ENCODE data around the gene NADK.

The NADK gene, protein sequence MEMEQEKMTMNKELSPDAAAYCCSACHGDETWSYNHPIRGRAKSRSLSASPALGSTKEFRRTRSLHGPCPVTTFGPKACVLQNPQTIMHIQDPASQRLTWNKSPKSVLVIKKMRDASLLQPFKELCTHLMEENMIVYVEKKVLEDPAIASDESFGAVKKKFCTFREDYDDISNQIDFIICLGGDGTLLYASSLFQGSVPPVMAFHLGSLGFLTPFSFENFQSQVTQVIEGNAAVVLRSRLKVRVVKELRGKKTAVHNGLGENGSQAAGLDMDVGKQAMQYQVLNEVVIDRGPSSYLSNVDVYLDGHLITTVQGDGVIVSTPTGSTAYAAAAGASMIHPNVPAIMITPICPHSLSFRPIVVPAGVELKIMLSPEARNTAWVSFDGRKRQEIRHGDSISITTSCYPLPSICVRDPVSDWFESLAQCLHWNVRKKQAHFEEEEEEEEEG

GRCh38 chr1:1777950-1778662 lies at the start of gene NADK:
Gene NADK, minus strand, starts transcription at chr1:1778470. Its CDS starts 13,064 bp downstream, at chr1:1765406.
- DNase-seq: peak; percentile 68 to 77

DNA sequence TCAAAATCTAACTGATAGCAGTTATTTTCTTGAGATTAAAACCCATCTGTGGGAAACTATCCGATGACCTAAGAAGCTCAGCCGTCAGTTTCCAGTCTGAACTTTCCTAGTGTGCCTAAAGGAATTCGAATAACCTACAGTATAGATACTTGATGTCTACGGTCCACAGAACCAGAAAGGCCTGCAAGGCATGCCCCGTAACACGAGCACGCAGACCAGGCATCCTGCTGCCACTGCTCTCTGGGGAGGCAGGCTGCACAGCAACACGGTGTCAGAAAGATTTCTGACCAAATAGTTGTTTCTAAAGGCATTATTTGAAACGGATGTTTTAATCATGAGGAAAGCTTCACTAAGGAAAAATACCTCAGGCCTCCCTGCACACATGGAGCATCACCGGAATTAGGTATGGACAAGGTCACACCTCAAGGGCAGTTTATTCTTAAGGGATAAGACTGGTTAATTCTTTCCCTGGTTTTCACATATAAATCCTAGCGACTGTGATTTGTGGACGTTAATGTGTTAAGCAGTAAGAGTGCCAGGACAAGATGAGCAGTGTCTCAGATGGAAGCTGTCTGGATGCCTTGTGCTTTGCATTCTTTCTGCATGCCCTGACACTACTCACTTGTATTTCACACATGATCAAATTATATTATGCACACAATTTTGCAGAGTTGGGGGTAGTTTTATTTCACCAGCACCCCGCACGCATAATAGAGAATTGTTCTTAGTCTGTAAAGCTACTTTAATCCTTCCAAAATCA lies 49.0 kb upstream of the NADK start:
- no peak for DNase-seq

GRCh38 chr1:1826356-1827088 lies 48.3 kb upstream of the NADK start:
- no peak for DNase-seq

- DNase-seq: no peak
These were observed 46.9 kb upstream of the NADK start for GRCh38 chr1:1825217-1825616.

DNA sequence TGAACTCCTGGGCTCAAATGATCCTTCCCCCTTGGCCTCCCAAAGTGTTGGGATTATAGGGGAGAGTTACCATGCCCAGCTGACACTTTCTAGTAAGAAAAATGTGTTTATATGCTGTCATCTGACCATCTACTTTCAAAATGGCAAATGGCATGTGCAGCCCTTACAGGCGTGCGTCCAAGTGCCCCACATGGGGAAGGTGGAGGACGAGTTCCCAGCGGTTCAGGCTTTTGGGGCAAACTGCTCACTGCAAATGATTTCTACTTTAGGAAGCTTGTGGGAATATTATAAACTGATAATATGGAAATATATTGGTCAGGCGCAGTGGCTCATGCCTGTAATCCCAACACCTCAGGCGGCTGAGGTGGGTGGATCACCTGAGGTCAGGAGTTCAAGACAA lies 41.5 kb upstream of the NADK start:
- DNase-seq: no peak

GRCh38 chr1:1817221-1817620 lies 39.0 kb upstream of the NADK start:
- DNase-seq: no peak

DNA sequence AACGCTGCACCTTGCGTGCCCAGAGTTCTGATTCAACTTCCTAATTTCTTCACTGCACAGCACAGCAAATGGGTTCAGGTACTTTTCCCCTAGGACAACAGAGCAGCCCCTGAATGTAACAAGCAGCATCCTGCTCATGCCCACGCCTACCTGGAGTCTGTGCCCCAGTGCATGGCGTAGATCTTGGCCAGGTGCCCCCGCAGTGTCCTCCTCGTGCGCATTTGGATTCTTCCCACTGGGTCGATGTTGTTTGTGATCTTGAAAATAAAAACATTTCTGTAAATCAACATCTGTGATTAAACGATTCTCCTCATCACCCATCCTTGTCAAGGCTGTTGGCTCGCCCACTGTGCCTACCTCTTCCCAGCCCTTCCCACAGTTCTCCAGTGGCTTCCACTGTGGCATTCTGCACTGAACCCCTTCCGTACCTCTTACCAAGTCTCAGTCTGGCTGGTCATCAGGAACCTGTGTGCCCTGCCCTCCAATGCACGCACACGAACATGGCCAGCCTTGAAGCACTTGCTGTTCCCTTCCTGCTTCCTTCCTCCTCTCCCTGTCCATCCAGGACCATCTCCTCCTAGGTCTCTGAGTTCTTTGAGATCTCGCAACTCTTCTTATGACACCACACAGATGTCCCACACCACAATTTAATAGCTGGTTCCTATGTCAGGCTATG lies 37.5 kb upstream of the NADK start:
- DNase-seq: no peak

DNA sequence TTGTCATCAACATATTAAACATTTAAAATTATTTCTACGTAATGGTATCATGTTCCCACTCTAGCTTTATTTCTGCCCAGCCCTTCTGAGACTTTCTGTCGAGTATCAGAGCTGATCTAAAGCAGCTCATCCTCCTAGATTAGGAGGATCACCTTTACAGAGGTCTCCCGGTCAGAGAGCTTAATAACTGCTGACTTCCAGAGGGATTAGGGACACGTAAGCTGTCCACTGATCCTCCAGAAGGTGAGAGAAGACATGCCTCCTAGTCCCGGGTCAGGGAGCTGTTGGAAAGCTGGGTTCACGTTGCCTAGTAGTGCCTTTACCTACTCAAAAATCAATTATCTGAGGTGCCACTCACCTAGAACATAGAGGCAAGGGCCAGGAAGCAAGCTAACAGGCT lies 31.2 kb upstream of the NADK start:
- DNase-seq: no peak

DNA sequence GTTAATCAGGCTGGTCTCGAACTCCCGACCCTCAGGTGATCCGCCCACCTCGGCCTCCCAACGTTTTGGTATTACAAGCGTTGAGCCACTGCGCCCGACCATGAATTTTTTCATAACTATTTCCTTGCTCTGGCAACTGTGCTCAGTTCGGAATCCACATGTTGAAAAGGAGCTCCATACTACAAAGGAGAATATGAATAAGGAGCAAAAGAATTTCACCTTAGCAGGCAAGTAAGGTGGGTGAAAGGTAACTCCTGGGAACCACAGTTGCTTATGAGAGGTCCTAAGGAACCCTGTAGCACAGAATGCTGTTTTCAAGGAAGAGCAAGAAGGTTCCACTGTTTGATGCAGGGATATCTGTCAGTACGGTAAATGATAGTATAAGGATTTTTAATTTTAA lies 29.9 kb upstream of the NADK start:
- no peak for DNase-seq

DNA sequence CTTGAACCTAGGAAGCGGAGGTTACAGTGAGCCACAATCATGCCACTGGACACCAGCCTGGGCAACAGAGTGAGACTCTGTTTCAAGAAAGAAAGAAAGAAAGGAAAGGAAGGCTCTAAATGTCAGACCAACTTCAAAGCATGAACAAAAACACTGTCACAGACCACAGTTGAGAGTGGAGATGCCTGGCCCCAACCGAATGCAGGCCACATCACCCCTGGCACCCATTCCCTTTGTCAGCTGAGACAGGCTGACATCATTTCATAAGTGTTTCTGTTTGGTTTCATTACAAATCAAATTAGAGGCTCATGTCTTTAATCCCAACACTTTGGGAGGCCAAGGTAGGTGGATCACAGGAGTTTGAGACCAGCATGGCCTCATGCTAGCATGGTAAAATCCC lies 28.6 kb upstream of the NADK start:
- no peak for DNase-seq

DNA sequence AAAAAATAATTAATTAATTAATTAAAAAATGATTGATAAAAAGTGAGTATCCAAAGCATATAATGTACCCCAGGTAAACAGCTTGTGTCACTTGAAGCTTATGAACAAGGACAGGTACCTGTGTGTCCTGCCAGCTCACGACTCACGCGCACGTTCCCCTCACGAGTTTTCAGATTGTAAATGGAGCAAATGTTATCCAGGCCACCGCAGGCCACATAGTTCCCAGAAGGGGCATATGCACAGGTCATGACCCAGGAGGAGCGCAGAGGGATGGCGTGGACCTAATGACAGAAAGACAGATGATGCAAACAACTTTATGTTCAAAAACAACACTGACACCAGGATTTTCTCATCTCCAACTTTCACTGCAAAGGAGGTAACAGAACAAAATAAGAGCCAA lies 26.0 kb upstream of the NADK start:
- no peak for DNase-seq

DNA sequence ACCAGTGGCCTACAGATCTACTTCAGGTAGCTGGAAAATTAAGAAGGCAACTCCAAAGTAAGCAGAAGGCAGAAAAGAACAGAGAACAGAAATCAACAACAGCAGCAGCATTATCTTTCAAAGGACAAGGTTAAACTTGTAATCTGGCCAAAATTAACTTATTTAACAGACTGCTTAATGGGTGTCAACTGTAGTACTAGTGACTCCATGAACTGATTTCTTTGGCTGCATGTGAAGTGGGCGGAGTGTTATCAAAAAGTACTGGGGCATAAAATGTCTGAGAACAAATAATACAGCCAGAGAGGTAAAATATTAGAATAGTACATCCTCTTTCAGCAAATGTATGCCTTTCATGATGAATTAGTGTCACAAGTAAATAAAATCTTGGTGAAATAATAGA lies 24.6 kb upstream of the NADK start:
- DNase-seq: no peak

DNA sequence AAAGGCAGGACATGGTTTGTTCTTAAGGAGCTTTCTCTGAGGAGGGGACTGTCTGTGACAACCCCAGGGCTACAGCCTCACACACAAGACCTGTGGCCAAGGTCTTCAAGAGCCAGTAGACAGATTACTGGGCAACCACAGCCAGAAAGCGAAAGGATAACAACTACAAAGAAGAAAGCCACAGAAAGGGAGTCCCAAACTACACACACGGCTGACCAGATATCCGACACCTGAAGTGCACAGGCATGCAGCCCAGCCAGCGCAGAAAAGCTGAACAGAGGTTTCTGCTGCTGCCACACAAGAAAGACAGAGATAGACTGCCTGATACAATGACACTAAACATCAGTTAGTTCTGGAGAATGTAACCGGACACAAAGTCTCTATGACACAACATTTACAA lies 21.4 kb upstream of the NADK start:
- no peak for DNase-seq

- no peak for DNase-seq
These were observed 19.6 kb upstream of the NADK start for GRCh38 chr1:1797731-1798341.

DNA sequence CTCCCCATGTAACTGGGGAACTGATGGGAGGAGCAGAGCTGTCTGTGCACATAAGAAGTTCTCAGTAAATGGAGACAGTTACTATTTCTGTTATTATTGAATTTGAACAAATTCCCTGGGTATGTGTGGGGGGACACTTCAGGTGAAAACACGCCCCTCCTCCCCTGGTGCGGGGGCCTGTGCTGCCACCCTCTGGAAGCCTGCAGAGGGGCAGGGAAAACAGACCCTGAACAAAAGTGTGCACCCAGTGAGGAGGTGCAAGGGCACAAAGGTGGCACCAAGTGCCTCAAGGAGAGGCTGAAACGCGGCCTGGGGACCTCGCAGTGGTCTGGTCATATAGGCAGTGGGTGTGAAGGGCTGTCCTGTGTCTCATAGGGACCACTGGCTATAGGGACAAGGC lies 18.2 kb upstream of the NADK start:
- peak in 1 of 2 donors; percentile 39 for DNase-seq

DNA sequence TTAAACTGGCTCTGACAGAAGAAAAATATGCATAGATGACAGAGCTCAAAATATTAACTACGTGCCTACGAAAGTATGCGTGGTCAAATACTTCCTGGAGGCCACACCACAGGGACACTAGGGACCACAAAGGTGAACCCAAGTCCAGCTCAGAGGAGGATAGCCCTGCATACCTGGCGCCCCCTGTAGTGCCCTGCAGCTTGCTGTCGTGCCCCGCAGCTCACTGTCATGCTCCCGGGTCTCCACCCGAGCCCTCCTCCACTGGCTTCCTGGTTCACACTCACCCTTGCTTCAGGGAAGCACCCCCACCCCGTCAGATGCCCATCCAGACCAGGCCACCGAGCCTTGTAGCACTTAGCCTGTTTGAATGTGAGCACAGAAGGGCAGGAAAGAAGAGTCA lies 16.7 kb upstream of the NADK start:
- no peak for DNase-seq

DNA sequence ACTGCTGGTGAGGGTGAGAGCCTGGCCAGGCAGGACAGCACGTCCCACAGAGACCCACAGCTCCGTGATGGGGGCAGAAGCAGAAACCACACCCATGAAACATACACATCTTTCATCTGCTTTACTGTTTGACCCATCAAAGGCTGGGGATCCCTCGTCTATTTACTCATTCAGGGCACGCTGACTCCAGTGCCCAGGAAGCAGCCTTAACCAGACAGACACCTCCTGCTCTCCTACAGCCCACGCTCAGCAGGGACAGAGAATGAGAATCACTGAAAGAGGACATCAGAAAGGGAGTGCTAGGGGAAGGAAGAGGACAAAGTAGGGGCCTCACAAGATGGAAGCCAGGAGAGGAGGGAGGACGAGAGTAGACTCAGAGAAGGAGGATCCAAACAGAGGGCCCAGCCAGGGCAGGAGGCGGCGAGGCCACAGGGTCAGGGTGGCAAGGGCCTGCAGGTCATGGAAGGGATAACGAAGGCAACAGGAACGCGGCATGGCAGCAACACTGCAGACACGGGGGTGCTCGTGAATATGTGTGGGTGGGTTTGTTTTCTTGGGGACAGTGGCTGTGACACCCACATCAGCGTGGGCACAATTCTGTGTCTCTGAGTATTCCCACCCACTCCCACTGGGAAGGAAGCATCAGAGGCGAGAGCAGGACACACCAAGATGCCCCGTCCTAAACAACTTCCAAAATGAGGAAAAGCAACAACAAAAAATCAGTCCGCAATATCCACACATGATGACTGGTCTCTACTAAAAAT lies 15.4 kb upstream of the NADK start:
- DNase-seq: no peak

DNA sequence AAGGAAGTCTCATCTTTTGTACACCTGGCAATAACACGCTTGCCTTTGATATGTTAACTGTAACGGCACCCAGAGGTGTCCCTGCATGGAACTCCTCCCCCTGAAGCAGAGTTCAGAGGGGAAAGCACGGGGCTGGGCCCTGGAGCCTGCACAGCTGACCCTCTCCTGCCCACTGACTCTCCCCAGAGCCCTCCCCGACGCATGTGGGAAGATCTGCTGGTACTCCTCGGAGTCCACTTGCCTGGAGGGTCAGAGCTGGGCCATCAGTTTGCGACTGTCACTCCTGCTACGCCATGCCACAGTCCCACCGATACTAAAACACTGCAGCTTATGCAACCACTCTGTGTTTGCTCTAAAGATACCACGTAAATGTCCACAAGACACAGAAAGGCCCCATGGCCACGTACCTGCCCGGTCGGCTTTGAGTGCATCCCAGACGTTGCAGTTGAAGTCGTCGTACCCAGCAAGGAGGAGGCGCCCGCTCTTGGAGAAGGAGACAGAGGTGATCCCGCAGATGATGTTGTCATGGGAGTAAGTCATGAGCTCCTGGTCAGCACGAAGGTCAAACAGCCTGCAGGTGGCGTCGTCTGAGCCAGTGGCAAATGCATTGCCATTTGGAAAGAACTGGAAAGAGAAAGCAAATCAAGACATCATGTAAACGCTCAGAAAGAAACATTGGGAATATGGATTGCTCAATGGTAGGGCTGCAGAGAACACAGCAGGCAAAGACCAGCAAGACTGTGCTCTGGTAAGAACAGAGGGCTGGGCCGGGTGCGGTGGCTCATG lies 10.6 kb upstream of the NADK start:
- DNase-seq: no peak

- DNase-seq: no peak
These were observed 9.9 kb upstream of the NADK start for GRCh38 chr1:1788136-1788535.

Measured in CD4-positive, alpha-beta T cell treated with Interleukin-4 for 1 hour (primary cell).